ENCODE measurements around the gene SF3A2.

SF3A2 gene

DNA sequence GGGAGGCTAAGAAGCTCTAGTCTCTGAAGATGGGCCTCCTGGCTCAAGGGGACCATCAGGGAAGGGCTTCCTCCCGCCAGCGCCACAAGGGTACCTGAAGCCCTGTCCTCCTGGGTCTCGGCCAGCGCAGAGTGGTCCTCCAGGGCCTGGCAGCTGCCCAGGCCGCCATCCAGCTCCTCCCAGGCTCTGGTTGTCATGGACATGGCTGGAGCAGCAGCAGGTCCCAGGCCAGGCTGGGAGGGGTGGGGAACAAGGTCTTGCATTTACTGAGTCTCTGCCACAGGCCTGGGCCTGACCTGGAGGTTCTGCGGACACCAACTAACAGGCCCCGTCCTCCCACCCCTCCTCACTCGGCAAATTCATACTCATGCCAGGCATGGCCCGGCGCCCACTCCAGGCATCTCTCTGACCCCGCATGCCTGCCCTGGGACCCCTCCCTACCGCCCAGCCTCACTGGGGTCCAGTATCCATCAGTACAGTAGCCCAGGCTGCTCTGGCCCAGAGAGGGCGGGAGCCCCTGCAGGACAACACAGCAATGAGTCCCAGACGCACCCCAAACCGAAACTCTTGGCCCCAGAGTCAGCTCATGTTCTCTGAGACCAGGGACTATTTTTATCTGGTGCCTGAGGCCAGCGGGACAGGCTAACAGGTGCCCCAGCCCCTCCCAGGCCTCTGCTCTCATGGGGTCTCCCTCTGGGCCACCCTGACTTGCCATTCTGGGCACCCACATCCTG lies 18.7 kb downstream of the SF3A2 start:
- no peak for DNase-seq

DNA sequence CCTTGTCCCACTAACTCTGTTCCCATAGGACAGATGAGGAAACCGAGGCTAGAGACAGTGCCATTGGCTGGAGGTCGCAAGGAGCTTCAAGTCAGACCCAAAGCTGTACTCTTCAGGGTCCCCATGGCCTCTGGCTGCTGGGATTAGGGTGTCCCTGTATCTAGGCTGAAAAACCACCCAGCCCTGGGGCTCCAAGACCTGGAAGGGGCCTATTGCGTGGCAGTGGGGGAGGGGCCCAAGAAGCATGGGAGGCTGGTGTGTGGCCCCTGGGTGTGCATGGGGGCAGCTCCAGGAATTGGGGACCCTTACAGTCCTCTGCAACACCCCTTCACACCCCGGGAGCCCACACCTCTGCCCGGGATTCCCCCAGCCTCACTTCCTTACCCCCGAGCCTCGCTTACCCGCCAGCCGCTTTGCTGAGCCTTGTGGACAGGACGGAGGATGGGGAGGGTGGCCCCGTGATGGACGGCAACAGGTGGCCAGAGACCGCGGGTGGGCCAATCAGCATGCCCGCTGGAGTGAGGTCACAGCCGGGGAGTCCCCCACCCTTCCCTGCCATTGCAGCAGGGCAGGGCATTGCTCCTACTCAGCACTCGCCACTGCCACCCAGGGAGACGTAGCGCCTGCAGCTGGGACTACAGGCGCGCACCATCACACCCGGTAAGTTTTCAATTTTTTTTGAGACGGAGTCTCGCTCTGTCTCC lies 19.5 kb downstream of the SF3A2 start, which contains the start of gene JSRP1:
TSS of gene JSRP1 (minus strand) at position 436 of the 704 bp plus-strand sequence. CDS start 1,103 bp downstream, outside the sequence.
- no peak for DNase-seq

DNA sequence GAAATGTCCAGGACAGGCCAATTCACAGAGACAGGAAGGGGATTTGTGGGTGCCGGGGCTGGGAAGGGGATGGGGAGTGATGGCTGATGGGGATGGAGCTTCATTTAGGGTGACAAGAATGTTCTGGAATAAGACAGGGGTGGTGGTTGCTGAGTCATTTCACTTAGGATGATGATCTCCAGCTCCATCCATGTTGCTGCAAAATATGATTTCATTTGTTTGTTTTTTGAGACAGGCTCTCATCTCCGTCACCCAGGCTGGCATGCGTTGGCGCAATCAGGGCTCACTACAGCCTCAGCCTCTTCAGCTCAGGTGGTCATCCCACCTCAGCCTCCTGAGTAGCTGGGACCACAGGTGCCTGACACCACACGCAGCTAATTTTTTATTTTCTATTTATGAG lies 22.7 kb downstream of the SF3A2 start:
- DNase-seq: no peak

DNA sequence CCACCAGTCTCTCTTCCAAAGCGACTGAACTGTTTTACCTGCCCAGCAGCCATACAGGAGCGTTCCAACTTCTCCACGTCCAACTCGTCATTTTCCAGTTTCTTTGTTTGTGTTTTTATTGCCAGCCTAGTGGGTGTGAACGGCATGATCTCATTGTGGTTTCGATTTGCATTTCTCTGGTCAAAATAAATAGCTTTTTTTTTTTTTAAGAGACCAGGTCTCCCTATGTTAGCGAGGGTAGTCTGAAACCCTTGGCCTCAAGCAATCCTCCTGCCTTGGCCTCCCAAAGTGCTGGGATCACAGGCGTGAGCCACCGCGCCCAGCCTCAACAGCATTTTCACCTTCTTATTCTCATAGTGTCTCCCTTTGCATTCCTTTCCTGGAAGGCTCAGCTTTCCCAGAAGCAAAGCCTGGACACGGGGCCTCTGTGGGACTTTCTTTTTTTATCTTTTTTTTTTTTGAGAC lies 23.7 kb downstream of the SF3A2 start:
- DNase-seq: no peak

DNA sequence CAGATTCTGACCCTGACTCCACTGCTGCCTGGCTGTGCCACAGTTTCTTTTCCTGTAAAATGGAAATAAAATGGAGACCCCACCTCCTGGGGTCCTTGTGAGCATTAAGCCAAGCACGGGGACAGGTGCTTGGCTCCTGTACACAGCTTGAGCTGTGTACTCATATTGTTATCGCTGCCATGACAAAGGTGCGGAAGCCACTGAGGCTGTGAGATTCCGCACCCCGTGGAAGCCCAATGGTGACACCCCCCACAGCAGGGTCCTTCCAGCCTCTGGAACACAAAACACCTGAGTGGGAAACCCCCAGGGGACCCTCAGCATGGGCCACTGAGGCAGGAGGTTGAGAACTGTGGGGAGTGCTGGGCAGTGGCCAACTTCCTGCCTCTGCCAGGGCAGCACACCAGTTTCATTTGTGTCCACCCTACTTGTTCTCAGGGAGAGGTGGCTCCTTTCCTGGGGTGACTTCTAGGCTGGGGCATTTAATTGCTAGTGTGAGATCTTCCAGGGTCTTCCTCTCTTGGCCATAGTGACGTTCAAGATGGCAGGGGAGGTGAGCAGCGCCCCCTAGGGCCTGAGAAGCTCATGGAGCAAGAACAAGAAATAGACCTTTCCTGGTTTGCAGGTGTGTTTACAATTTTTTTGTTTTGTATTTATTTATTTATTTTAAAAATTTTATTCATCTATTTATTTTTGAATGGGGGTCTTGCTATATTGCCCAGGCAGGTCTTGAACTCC lies 25.0 kb downstream of the SF3A2 start:
- peak; percentile 61 for DNase-seq

DNA sequence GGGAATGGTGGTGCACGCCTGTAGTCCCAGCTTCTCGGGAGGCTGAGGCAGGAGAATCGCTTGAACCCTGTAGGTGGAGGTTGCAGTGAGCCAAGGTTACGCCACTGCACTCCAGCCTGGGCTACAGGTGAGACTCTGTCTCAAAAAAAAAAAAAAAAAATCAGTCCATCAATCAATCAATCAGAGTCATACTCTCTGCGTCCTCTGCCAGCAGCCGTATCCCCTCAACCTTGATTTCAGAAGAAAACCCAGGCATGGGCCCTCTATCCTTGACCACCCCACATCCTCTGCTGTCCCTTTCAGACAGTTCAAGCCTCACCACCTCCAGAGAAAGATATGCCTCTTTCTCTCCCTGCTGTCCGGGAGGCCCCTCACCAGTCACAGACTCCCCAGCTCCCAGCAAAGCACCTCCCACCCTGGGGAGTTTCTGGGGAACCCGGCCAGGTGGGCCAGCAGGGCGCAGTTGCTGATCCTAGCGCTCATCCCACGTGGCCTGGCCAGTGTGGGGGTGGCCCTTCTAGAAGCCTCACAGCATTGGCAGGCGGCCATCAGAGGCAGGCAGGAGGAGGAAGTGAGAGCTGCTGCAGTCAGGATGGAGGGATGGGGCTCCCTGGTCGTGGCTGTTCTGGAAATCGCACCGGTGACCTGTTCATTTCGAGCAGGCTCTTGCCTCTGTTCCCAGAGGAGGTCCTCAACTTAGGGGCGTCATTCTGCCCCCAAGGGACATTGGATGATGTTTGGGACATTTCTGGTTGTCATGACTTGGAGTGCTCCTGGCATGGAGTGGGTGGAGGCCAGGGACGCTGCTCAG lies 29.8 kb downstream of the SF3A2 start:
- peak; percentile 38 for DNase-seq

DNA sequence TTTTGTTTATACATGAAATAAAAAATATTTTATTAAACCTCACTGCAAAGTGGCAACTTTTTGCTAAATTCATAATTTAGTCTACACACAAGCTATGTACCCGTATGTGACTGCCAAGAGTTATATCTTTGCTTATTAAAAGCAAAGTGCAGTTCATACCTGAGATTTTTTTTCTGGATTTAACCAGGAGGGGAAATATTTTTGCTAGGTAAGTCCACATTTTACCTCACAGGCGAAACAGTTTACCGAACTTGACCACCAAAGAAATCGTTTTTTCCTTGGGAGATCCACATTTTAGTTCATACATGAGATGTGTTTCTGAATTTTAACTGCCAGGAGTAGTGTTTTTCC lies 31.8 kb downstream of the SF3A2 start:
- no peak for DNase-seq

DNA sequence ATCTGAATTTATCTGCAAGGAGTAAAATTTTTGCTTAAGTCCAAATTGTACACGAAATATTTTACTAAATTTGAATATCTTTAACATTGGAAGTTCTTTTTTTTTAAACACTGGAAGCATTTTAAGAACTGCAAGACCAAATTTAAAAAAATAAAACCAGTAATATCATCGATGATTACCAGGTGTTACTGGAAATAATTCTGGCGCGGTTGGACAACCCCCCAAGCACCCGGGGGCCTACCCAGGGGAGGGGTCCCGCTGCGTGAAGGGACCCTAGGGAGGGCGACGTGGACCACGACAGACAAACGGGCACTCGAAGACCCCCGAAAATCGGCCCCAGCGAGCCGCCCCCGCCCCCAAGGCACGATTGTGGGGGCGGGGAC lies 32.2 kb downstream of the SF3A2 start:
- no peak for DNase-seq

DNA sequence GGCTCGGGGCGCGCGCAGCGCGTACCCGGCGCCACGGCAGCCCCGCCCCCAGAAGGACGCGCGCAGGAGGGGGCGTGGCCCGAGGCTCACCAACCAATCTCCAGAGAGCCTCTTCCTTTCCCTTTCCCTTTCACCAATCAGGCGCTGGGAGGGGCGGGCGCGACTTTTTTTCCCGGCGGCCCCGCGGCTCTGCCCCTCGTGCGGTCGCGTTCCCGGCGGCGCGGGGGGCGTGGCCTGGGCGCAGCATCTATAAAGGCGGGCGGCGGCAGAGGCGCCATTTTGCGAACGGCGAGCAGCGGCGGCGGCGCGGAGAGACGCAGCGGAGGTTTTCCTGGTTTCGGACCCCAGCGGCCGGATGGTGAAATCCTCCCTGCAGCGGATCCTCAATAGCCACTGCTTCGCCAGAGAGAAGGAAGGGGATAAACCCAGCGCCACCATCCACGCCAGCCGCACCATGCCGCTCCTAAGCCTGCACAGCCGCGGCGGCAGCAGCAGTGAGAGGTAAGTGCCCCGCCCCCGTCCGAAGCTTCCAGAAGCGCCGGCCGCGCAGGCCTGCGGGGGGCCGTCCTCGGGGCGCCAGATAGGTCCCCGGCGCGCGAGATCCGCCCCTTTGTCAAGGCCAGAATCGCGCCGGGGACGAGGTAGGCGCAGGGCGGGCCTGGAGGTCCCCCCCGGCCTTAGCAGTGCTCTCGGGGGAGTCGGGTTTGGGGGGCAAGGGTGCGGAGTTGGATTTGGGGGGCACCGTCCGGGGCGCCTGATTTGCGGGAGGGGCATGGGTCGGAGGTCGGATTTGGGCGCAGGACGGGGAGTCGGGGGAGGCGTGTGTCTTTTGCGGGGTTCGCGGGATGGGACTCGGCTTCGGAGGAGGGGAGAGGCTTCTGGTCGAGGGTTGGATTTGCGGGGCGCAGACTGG lies 32.9 kb downstream of the SF3A2 start:
- peak; percentile 99 for DNase-seq

DNA sequence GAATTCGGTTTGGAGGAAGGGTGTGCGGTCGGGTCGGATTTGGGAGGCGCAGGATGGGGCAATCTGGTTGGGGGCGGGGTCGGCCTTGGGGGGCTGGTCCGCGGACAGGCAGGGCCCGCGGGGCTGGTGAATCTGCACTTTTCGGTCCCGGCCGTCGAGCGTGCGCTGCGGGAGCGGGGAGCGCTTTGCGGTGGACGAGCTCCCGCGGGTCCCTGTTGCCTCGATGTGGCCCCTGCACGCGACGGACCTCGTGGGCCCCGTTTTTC lies 33.5 kb downstream of the SF3A2 start:
- DNase-seq: peak; percentile 53

DNA sequence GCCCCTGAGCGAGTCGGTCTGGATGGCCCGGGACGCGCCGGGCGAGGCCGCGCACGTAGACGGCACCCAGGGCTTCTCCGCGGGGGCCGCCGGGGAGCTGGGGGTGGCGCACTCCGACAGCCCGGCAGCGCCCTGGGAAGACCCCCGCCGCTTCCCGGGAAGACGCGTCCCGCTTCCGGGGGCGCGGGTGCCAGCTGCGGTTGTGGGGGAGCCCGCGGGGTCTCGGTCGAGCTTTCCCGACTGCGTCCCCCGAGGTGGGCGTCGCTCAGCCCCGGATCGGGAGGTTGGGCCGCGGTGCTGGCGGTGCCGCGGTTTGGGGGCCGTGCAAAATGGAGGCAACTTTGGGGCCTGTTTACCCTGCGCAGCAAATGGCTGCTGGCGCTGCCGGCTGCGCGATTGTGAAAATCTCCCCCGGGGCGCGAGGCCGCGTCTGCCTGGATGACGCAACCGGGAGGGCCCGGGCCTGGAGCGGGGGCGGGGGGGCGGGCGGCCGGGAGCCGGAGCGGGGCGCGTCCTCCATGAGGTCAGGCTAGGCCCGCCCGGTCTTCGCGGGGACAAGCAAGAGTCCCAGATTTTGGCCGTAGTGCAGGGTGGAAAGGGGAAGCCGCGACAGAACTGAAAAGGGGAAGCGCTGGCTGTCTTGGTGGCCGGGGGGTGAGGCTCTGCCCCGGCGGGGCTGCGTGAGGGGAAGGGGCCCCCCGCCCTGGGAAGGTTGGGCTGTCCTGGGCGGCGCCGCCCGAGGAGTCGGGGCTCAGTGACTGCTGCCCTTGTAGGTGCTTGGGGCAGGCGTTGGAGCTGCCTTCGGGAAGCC lies 34.0 kb downstream of the SF3A2 start:
- DNase-seq: peak; percentile 79

DNA sequence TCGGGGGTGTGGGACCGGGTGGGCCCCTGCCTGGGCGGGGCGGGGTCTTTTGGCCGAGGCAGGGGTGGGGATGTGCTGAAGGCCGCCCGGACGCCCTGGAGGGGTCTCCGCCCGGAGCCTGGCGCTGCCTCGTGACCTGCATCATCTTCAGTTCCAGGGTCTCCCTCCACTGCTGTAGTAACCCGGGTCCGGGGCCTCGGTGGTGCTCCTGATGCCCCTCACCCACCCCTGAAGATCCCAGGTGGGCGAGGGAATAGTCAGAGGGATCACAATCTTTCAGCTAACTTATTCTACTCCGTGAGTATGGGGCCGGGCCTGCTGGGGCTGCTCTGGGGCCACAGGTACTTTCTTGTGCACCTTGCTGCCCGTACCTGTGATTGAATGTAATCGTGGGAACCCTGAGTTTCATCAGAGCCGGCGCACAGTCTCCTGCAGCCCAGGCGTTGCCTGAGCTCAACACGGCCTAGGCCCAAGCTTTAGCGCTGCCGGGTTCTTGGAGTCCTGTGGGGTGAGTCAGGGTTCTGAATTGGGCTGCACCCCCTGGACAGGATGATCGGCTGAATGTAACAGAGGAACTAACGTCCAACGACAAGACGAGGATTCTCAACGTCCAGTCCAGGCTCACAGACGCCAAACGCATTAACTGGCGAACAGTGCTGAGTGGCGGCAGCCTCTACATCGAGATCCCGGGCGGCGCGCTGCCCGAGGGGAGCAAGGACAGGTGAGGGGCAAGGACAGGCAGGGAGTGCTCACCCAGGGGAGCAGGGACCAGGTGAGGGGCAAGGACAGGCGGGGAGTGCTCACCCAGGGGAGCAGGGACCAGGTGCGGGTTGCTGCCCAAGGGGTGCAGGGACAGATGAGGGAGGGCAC lies 34.8 kb downstream of the SF3A2 start:
- DNase-seq: no peak

DNA sequence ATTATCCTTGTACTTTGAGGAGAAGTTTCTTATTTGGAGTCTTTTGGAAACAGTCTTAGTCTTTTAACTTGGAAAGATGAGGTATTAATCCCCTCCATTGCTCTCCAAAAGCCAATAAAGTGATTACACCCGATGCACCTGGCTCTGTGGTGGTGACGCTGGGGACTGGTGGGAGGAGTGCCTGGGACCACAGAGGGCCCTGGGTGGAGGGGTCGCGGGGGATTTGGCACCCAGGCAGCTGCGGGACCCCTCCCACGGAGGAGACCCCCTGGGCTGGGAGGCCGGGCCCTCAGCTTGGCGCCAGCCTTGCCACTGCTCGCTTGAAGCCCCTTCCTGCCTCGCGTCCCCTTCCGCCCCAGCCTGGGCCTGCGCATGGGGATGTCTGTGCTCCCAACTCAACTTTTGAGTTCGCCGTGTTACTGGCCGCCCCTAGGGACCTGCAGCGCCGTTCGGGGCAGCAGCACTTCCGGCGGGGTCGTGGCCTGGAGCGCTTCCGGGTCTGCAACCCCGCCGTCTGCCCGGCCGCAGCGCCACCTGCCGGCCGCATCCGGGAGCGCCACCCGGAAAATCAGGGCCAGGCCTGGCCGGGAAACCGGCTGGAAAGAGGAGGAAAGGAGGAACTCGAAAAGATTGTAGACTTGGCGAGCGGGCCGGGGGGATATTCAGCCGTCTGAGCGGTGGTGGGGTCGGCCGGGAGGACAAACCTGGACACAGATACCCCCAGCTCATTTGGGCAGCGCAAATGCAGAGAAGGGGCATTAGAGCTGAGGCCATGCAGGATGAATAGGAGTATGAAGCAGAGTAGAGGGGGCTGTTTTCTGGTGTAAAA lies 36.9 kb downstream of the SF3A2 start:
- DNase-seq: peak; percentile 72

DNA sequence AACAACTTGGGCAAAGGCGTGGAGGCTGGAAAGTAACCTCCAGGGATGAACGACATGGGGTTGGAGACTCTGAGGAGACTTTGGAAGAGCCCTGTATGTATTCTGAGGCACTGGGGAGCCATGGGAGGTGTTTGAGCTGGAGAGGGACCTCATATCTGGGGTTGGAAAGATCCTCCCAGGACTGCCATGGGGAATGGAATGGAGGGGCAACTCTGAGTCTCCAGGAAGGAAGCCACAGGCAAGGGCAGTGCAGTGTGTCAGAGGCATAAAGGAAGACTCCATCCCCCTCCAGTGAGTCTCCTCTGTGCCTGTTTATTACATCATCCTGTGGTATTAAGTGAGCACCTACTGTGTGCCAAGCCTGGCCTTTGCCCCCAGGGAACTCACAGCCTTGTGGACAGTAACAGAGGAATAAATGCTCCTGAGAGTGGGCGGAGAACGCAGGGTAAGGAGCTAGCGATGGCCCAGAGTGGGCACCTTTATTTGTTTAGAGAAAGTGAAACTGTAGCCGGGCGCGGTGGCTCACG lies 37.6 kb downstream of the SF3A2 start:
- DNase-seq: no peak

DNA sequence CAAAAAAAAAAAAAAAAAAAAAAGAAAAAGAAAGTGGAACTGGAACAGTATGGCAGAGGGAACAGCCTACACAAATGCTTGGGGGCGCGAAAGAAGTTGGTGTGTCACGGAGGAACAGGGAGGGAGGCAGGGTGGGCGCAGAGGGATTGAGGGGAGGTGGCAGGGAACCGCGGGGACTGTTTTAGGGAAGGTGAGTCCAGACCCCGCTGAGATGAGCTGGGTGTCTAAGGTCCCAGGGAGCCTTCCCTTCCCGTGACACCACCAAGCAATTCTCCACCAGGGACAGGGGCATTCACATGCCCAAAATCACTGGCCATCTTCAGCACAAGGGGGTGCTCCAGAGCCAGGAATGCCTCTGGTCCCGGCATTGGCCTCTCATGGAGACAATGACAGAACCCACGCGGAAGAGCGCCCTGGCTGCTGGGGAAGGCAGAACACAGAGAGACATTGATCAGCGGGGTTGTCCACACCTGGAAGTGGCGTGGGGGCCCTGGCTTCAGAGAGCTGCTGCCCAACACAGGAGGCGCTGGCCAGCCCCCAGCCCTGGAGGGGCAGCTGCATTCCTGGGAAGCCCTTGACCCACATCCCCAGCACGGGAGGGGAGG lies 38.4 kb downstream of the SF3A2 start:
- DNase-seq: peak; percentile 41

DNA sequence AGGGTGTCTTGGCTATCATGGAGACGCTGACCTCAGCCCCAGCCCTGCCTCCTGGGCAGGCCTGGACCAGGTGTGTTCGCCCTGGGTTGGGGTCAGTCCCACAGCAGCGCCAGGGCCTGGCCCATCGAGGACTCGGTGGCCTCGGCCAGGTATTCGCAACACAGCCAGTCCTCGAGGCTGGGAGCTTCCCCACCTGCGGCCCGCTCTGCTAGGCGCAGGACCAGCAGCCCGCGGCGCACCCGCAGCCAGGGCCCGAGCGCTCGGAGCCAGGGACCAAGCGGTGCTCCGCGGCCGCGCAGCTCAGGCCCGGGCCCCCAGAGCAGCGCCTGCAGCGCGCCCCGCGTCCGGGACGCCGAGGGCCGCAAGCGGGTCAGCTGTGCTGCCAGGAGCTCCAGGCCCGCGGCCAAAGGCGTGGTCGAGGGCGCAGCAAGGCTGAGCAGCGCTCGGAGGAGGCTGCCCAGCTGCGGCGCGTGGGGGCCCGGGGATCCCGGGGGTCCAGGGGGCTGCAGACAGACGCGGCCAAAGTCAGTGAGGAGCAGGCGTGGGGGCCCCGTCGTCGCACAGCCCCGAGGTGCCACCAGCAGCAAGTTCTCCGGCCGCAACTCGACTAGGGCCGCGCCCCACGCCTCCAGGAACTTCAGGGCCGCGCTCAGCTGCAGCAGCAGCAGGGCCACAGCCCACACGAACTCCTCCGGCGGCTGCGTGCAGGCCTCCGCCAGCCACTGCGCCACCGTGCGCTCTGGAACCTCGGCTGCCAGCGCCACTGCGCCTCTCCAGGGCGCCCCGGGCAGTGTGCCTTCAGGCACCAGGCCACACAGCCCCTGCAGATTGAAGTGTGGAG lies 39.2 kb downstream of the SF3A2 start:
- no peak for DNase-seq

DNA sequence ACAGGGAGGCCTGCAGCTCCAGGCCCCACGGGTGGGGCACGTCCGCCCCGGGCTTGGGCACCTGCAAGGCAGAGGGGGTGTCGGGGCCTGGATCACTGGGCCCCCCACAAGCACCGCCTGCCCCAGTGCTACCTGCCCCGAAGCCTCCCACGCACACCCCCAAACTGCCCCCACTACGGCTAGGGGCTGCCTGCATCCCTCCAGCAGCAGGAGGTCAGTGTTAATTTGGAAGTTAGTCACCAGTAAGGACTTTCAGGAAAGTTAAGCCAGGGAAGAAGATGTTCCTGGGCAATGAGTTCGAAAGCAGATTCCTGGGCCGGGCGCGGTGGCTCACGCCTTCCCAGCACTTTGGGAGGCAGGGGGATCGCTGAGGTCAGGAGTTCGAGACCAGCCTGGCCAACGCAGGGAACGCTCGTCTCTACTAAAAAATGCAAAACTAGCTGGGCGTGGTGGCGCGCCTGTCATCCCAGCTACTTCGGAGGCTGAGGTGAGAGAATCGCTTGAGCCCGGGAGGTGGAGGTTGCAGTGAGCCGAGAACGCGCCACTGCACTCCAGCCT lies 39.9 kb downstream of the SF3A2 start:
- no peak for DNase-seq
